ENCODE data around the gene NR1D2.

The NR1D2 gene

DNA sequence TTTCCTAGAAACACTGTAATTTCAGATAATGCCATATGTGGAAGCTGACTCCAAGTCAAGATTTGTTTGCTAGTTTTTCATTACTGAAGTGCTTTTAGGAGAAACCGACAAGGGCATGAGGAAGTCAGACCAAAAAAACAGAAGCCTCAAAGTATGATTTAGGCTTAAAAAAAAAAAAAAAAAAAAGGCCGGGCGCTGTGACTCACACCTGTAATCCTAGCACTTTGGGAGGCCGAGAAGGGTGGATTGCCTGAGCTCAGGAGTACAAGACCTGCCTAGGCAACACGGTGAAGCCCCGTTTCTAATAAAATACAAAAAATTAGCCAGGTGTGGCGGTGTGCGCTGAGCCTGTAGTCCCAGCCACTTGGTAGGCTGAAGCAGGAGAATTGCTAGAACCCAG, 16.6 kb upstream of the NR1D2 start:
- in situ Hi-C loops (cut with MboI; ENCODE audit: low sequenced_read_pairs), result no loop called here

DNA sequence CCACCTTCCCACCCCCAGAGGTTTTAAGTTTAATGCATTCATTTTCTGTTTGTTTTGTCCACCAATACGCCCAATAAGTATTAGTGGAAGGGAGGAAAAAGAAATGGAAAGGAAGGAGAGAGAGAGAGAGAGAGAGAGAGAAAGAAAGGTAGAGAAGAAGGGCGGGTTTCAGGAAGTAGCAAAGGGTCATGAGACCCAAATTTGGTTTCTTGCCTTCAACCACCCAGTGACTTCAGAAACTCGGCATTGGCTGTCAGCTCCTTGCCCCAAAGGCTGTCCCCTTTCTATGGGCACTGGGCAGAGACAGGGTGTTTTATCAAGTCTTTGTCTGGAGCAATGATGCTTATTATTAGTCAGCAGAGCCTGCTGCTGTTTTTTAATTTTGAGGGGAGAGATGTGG, 13.5 kb upstream of the NR1D2 start:
- in situ Hi-C loops (cut with MboI; ENCODE audit: low sequenced_read_pairs), result no loop called here

DNA sequence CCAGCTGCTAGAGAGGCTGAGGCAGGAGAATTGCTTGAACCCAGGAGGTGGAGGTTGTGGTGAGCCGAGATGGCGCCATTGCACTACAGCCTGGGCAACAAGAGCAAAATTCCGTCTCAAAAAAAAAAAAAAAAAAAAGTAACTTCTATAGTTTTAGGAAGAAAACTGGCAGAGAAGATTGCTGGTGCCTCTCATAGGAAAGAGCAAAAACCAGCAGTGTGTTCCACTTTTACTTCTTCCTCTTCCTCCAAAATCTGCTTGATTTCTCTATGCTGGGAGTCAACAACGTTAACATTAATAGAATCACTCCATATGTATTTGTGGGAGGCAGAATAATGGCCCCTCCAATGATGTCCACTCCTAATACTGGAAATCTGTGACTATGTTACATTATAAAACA, 12.5 kb upstream of the NR1D2 start:
- in situ Hi-C loops (cut with MboI; ENCODE audit: low sequenced_read_pairs), result no loop called here

DNA sequence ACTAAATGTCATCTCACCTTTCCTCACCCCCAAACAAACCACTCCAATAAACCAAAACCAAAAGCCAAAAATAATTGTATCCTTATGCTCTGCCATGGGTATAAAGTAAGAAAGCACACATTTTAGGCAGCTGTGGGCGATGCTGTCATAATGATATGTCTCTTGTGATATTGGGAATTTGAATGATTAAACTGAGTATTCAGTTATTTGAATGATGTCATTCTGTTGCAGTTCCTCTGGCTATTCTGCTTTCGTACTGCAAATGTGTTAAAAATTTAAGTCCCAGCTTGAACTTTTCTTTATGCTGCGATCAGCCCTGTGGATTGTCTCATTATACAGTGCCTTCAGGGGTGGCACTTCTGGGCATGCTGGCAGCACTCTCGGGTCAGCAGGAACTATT, 10.8 kb upstream of the NR1D2 start:
- in situ Hi-C loops (cut with MboI; ENCODE audit: low sequenced_read_pairs), result no loop called here

DNA sequence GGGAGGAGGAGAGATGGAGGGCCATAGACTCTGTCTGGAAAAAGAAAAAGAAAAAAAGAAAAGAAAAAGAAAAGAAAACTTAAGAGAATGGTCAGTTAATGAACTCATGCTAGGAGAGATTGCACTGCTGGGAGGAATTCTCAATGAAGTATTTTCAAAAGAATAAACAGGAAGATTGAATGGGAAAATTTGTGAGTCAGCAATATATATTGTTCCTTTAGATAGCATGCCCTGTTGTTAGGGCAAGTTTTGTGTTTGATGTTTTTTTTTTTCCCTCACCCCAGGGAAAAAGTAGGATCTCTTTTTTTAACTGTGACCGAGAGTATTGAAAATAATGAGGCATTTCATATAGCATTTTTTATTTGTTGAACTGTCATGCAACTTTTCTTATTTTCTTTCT, 7.8 kb upstream of the NR1D2 start:
- in situ Hi-C loops (cut with MboI; ENCODE audit: low sequenced_read_pairs), result no loop called here

DNA sequence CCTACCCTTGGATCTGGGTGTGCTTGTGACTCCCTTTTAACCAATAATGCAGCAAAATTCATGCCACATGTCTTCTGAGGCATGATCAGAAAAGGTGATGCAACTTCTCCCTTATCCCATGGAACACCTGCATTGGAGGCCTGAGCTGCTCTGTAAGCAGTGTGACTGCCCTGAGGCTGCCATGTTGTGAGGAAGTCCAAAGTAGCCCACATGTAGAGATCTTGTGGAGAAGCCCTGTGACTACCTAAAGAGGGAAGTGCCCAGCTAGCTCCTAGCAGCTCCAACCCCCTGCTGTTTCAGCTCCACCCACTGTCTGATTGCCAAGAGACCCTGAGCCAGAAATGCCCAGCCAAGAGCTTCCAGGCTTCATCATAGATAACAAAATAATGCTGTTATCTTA, 6.4 kb upstream of the NR1D2 start:
- in situ Hi-C loops (cut with MboI; ENCODE audit: low sequenced_read_pairs), result no loop called here

DNA sequence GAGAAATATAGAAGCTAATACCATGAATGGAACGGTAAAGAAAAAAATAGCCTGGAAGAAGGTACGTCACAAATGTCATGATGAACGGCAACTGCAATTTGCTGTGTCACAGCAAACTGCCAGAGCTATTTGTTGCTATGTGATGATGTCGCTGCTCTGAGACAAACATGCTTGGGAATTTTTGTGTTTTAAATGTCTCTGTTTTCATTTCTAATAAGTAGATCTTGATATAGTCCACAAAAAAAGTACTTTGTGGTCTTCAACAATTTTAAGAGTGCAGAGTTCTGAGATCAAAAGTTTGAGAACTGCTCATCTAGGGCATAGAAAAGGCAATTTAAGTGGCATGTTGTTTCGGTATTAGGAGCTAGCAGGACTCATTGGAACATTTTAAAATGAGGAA, 4.3 kb upstream of the NR1D2 start:
- in situ Hi-C loops (cut with MboI; ENCODE audit: low sequenced_read_pairs), result no loop called here

DNA sequence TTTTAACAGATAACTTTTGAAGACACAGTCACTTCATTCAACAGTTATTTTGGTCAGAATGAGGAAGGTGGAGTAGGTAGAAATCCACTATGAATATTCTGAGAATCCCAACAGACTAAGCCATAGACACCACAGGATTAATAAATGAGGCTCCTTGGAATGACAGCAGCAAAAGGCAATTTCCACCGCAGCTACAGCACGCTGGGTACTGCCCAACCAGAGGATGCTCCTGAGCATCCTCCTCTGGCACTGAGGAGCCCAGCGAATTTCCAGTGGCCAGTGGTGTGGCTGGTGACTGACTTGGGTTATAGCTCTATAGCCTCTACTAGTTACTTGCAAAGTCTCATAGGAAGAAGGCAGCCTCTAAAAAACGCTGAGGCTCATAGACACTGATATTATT, 3.6 kb upstream of the NR1D2 start:
- in situ Hi-C loops (cut with MboI; ENCODE audit: low sequenced_read_pairs), result no loop called here

DNA sequence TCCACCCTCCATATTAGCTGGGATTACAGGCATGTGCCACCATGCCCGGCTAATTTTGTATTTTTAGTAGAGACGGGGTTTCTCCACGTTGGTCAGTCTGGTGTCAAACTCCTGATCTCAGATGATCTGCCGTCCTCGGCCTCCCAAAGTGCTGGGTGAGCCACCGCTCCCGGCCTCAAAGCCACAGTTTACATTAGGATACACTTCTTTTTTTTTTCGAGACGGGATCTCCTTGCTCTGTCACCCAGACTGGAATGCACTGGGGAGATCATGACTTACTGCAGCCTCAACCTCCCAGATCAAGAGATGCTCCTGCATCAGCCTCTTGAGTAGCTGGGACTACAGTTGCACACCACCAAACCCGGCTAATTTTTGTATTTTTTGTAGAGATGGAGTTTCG, 2.5 kb upstream of the NR1D2 start:
- in situ Hi-C loops (cut with MboI; ENCODE audit: low sequenced_read_pairs), result no loop called here

DNA sequence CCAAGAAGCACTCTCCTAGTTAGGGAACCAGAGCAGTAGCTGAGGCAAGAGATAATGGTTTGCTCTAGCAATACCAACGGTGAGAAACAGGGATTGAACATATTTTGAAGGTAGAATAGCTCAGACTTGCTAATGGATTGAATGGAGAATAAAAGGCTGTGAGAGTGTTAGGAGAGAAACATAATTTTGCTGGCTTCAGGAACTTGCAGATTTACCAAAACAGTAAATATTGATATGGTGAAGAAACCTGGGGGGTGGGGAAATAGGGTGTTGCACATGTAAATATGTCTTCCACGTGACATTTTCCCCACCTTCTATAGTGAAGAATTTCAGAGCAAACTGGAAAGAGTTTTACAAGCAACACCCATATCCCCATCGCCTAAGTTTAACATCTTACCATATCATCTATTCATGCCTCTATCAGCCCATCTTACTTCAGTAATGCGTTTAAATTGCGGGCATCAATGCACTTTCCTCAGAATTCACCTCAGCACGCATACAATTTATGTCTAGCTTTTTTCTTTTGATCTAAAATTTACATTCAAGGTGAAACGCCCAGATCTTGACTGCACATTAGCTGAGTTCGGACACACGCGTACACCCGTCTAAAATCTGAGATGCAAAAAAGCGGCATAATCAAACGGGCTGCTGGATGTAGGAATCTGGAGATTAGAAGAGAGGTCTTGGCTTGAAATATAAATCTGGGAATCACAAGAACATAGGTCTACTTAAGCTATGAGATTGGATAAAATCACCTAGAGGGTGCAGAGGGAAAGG, 891 bp upstream of the NR1D2 start:
- in situ Hi-C loops (cut with MboI; ENCODE audit: low sequenced_read_pairs), result no loop called here

DNA sequence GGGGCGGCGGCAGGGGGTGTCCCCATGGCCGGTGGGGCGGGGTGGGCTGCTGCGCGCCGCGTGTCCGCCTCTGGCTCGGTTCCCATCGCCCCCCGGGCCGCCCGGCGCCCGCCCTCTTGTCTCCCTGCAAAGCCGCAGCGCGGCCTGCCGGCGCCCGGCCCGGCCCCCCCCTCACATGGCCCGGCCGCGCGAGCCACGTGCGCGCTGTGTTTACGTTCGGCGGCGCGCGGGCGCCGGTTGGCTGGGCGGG, 502 bp downstream of the NR1D2 start:
- in situ Hi-C loops (cut with MboI; ENCODE audit: low sequenced_read_pairs), result no loop called here

DNA sequence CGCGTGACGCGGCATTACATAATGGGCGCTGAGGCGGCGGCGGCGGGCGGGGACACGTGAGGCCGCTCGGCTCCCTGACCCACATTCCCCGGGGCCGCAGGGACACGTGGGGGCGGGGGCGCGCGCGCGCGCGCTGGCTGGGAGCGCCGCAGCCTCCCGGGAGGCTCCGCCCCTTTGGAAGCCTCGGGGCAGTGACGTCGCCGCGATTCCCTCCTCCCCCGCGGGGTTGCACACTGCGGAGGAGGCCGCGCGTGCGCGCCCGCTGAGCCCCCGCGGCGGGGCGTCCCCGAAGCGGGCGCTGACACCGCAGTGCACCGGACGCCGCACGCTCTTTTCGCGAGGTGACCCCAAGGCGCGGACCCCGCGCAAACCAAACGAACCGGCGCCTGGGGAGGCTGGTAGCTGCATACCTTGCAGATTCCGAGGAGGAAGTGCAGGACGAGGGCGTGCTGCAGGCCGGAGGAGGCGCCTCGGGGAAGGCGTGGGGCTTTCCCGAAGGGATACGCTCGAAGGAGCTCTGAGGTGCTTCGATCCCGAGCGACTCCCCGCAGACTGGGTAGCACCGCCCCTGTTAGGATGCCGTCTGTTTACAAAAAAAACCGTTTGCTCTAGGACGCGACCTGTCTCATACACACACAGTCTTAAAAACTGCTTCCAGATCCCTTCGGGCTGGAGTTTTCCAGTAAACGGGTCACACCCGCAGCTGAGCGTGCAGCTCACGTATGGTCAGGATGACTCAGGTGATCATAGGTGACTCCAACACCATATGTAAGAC, 1.0 kb downstream of the NR1D2 start:
- in situ Hi-C loops (cut with MboI; ENCODE audit: low sequenced_read_pairs), result no loop called here

DNA sequence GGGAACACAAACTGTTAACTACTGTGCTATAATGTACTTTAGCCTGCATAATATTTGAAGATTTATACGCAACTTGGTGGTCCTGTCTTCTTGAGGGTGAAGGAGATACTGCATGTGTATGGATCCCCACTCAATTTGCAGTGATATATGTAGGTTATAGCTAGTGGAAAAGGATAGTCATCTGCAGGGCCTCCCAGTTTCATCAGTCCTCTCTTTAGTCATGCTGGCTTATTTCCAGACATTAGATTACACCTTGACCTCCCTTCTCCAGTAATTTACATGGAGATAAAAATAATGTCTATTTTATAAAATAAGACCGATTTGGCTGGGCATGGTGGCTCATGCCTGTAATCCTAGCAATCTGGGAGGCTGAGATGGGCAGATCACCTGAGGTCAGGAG, 3.7 kb downstream of the NR1D2 start:
- in situ Hi-C loops (cut with MboI; ENCODE audit: low sequenced_read_pairs), result no loop called here

DNA sequence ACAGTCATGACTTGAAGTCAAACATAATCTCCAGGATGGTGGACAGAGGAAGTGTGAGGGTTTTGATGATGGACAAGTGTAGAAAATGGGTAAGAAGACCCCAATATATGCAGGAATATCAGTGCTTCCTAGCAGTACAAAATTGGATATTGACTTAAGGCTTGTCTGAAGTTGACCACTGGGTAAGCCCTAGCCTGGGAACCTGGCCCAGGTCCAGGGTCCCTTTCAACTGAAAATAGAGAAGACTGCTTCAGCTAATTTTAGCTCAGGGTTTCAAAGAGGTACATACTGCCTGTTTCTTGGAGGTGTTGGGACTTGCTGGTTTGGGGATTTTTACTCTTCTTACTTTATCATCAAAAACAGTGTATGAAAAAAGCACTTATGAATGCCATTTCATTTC, 4.7 kb downstream of the NR1D2 start:
- in situ Hi-C loops (cut with MboI; ENCODE audit: low sequenced_read_pairs), result no loop called here

DNA sequence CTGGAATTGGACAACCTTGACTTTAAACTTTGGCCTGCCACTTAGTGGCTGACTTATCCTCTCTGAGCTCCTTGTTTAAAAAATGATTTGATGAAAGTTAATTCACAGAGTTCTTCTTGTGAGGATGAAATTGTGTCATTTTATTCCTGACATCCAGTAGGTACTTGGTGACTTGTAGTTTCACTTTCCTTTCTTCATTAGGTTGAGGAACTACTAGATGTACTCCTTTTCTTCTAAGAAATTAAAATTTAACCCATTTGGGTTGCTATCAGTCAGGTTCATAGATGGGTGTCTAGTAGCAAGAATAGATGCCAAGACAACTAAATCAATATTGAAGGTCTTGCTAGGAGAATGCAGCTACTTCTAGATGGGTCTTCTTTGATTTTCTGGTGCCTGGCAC, 5.2 kb downstream of the NR1D2 start:
- in situ Hi-C loops (cut with MboI; ENCODE audit: low sequenced_read_pairs), result no loop called here

DNA sequence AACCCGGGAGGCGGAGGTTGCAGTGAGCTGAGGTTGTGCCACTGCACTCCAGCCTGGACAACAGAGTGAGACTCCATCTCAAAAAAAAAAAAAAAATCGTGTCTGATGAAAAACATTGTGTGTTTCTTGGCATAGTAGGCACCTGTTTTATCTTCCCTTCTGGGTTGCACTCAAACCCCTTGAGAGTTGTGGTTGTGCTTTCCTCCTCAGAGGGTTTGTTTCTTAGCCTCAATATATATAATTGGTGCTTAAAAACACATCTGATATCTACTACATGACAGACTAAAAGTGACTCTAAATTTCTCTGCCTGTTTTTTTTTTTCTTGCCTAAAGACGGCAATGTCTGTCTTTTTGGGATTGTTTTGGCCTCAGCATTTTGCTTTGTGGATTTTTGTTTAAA, 7.6 kb downstream of the NR1D2 start:
- in situ Hi-C loops (cut with MboI; ENCODE audit: low sequenced_read_pairs), result no loop called here

DNA sequence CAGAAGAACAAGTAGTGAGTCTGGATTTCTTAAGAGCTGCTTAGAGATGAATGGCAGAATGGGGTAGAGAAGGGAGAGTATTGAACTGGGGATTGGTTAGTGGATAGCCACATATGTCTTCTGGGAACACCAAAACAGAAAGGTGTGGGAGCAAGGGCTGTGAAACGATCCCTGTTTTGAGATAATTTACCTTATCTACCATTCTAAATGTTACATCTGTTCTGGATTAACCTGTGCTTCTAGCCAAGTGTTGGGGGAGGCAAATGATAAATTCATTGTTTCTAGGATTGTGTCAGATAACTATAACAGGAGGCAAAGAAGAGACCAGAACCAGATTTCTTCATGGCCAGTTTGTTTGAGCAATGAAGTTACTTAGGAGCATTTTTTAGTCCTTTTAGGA, 8.4 kb downstream of the NR1D2 start:
- in situ Hi-C loops (cut with MboI; ENCODE audit: low sequenced_read_pairs), result no loop called here

DNA sequence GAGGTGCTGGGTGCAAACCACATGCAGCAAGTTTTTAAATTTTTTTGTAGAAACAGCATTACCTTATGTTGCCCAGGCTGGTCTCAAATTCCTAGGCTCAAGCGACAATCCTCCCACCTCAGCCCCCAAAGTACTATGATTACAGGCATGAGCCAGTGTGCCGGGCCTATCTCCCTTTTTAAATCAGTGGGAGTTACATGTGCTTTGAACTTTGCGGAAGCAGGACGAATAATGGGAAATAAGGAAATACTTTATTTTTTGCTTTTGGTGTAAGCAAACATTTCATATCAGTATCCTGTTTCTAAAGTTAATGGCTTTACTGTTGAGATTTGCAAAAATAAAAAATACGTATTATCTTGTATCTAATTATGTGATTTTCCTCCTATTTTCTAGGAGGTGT, 9.1 kb downstream of the NR1D2 start:
- in situ Hi-C loops (cut with MboI; ENCODE audit: low sequenced_read_pairs), result no loop called here

DNA sequence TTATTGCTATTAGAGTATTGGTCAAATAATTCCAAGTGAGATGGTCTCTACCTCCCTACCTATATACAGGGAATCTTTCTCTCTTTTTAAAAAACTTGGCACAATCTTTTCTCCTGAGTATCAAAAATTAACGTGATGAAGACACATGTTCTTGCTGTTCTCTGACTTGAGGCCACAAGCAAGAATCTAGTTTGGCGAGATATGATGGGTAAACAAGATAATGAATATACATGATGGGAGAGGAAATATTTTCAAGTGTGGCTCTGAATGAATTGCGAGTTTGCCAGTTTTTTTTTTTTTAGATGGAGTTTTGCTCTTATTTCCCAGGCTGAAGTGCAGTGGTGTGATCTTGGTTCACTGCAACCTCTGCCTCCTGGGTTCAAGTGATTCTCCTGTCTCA, 11.6 kb downstream of the NR1D2 start:
- in situ Hi-C loops (cut with MboI; ENCODE audit: low sequenced_read_pairs), result no loop called here

DNA sequence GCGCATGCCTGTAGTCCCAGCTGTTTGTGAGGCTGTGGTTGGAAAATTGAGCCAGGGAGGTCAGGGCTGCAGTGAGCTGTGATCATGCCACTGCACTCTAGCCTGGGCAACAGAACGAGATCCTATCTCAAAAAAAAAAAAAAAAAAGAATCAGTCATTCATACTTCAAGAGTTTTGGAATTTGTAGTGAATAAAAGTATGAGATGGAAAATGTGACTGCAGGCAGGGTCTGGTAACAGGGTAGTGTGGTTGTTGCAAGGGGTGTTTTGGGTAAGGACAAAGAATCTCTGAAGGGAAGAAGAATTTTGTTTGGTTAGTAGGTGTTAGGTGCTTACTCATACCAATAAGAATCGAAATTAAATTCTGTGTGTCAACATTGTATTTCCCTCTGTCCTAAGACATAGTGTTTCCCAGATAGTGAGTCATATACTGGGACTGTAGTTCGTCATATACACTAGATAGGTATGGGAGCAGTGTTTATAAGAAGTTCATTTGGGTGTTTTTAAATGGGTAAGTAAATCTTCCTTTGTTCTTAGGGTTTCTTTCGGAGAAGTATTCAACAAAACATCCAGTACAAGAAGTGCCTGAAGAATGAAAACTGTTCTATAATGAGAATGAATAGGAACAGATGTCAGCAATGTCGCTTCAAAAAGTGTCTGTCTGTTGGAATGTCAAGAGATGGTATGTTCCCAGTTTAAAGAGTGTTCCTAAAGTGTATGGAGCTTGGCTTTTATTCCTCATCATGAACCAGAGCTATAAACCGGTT, 14.2 kb downstream of the NR1D2 start:
- in situ Hi-C loops (cut with MboI; ENCODE audit: low sequenced_read_pairs), result no loop called here

DNA sequence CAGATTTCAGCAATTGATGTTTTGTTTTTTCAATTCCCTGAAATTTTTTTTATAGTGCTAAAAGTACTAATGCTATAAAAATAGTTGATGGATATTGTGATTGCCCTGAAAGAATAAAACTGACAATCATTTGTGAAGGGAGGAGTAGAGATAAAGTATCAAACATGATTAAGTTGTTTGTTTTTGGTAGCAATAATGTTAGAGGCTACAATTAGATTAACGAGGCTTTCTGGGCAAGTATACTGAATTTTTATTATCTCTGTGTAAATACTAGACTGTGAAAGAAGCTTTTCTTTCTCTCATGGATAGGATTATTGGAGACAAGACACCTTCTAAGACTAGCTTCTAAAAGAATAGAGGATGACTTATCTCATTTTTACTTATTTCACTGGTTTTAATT, 15.6 kb downstream of the NR1D2 start:
- in situ Hi-C loops (cut with MboI; ENCODE audit: low sequenced_read_pairs), result no loop called here

DNA sequence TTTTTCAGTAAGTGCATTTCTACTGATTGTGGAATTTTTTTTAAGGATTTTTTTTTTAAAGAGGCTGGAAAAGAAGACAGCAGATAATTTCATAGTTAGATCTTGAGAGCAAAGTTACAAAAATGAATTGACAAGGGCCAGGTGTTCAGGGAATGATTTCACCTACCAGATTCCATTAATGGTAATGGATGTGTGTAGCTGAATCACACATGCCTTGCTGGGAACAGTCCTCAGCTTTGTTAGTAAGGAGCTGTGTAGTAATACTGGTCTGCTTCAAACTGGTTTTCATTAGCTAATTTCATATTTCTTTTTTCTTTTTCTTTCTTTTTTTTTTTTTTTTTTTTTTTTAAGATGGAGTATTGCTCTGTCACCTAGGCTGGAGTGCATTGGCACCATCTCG, 16.0 kb downstream of the NR1D2 start:
- in situ Hi-C loops (cut with MboI; ENCODE audit: low sequenced_read_pairs), result no loop called here

All from hTERT RPE-1 (cell line).